Hippocampal formation (tissue), 2 donors: Measurements from ENCODE around the gene BPIFB2.
"Not testable (repeated sequence)": the region's sequence is repeated elsewhere in the genome, so short reads cannot be mapped to it uniquely, and the experiment has no call there.

Source experiments
- DNase-seq, 2 donors: peaks; one replicate each; lab custom pipeline; 2025; lab: John Stamatoyannopoulos, UW

Gene BPIFB2, protein sequence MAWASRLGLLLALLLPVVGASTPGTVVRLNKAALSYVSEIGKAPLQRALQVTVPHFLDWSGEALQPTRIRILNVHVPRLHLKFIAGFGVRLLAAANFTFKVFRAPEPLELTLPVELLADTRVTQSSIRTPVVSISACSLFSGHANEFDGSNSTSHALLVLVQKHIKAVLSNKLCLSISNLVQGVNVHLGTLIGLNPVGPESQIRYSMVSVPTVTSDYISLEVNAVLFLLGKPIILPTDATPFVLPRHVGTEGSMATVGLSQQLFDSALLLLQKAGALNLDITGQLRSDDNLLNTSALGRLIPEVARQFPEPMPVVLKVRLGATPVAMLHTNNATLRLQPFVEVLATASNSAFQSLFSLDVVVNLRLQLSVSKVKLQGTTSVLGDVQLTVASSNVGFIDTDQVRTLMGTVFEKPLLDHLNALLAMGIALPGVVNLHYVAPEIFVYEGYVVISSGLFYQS

GRCh38 chr20:33007376-33008335 is at the start of gene BPIFB2:
Gene BPIFB2 (plus strand): TSS chr20:33007704. CDS start chr20:33008575, 871 bp downstream.
- no peak for DNase-seq

GRCh38 chr20:32958574-32958973 is 48.9 kb upstream of the BPIFB2 start:
- no peak for DNase-seq

DNA sequence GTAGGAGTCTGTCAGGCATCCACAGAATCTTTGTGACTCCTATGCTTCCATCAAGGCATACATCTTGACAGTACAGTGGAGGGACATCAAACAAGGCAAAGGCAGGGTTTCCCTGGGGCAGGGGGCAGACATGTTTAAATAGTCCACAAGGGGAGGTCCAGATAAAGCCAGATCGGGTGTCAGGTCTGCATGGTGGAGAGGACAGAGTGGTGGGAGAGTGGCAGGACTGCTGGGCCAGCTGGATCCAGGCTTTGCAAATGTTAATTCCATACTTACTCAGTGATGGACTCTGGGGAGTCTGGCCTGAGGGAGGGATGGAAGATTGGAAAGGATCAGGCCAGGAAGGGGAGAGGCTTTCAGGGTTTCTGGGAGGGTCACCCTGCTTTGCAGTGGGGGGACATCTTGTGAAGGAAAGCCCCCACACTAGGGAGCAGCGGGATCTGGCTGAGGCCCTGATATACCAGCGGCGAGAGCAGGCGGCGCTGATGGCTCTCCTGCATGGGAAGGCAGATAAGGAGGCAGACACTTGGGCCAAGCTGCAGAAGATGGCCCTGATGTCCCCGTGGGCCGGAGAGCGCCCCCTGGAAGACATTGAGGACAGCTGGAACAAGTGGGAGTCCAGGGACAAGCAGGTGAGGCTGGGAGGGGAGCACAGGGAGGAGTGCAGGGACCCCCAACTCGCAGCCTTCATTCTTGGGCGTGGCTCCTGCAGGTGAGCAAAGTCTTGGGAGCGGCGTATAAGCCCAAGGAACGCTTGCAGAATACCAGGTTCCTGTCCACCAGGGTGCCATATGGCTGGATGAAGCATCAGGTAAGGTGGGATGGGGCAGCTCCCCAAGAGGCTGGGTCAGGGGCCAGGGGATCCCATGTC is 47.9 kb upstream of the BPIFB2 start:
- DNase-seq, result no peak

- no peak for DNase-seq
Observed at GRCh38 chr20:32960222-32960518, 47.3 kb upstream of the BPIFB2 start.

DNA sequence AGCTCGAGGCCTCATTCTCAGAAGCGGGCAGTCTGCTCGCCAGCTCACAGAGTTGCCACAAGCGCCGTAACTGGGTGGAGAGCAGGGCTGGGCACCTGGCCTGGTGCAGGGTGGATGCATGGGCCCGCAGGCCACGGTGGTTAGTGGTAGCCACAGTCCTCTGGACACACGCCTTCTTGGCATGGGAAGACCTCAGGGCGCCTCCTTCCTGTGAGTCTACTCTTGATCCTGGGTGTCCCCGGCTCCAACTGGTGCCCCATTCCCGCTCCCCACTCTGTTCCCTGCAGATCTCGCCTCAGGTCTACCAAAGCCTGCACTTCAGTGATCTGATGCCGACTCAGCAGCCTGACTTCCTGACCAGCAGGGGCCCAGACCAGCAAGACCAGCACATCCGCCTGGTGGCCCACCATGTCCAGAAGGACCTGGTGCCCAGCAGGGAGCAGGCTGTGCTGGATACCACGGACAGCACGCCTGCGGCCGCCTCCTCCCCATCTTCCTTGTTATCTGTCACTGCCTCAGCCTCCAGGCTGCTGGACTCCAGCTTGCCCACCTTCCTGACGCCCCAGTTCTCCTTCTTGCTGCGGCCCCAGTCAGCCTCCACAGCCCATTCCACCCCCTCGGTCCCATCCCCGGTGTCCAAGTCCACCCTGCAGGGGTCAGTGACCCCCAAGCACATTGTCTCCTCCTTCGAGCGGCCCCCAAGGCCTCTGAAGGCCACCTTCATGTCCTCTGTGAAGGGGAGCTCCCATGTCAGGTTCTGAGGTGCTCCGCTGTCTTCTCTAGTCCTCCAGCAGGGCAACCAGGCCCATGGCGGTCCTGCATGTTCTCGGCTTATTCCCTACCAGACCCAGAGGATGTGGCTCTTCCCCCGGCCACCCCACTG is 46.4 kb upstream of the BPIFB2 start:
- no peak for DNase-seq

- no peak for DNase-seq
Observed at GRCh38 chr20:32962053-32962452, 45.5 kb upstream of the BPIFB2 start.

GRCh38 chr20:32962646-32963045 is 44.9 kb upstream of the BPIFB2 start:
- not testable (repeated sequence) for DNase-seq

DNA sequence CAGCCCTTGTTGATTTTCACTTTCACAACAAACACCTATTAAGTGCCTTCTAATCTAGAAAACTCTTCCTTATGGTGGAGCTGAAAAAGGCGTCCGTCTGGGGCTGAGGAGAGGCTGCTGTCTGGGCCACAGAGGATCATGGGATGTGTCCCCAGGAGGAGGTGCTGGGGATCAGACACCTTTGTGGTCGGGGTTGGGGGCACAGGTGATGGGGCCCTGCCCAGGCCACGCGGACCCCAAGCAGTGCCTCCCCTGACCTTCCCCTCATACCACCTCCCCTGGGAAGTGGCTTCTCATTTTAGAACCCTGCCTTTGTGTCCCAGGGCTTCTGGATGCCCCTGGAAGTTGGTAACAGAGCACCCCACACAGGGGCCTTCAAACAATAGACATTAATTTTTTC is 44.3 kb upstream of the BPIFB2 start:
- DNase-seq, result no peak

- DNase-seq, result no peak
Observed at GRCh38 chr20:32964575-32964974, 42.9 kb upstream of the BPIFB2 start.

- DNase-seq, result no peak
Observed at GRCh38 chr20:32965115-32965514, 42.4 kb upstream of the BPIFB2 start.

- no peak for DNase-seq
Observed at GRCh38 chr20:32965581-32966373, 41.7 kb upstream of the BPIFB2 start.

DNA sequence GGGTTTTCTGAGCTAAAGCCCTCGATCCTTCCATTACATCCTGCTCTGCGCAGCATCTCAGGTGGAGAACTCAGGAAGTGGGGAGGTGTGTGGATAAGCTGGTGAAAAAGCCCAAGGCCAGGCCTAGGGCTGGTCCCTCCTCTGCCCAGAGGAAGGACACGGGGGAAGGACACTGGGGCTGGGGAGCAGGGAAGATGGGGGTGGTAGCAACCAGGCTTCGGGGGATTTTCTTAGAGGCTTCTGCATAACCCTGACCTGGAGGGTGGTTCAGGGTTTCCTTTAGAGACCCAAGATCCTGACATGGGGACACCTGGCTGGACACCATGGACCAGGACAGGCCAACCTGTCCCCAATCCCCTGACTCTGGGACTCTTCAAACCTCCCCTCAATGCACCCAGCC is 41.1 kb upstream of the BPIFB2 start:
- DNase-seq, result no peak

GRCh38 chr20:32966881-32967781 is 40.4 kb upstream of the BPIFB2 start:
- DNase-seq, result no peak

GRCh38 chr20:32967961-32968457 is 39.5 kb upstream of the BPIFB2 start:
- DNase-seq, result no peak

- DNase-seq, result no peak
Observed at GRCh38 chr20:32968478-32969241, 38.8 kb upstream of the BPIFB2 start.

GRCh38 chr20:32969356-32970114 is 38.0 kb upstream of the BPIFB2 start:
- DNase-seq, result no peak
